ENCODE data around the gene ATCAY. TPM values are rescaled to one million over a fixed set of nuclear protein-coding genes. Genes with fewer than 3 reads are reported as not detected.

The ATCAY gene
- total RNA-seq, 4 donors from 2014 or later = 0.07 to 0.67 (median 0.12) TPM; not detected in 1

- H3K4me3 ChIP-seq = no peak overlapping the region
- TF ChIP-seq POLR2A (IDR thresholded peaks at IDR 0.05) (no peak), CTCF (IDR thresholded peaks at IDR 0.05) (peak in 1 of 4 experiments; percentile 22), POLR2AphosphoS5 (IDR thresholded peaks at IDR 0.05) (peak; percentile 89), EP300 (IDR thresholded peaks at IDR 0.05) (no peak)
- peak; percentile 94 for ATAC-seq
- H3K36me3 ChIP-seq = no peaks in the 10 kb centered on the region
- H3K4me1 ChIP-seq = peaks cover 0 to 17% (median 0%) of the 10 kb centered on the region in 3 donors
- H3K9me3 ChIP-seq = peaks cover 0 to 8% (median 0%) of the 10 kb centered on the region in 3 donors
- H3K27ac ChIP-seq = peak overlapping the region in 2 of 4 donors; percentile 45 to 68
- H3K27me3 ChIP-seq = no peaks in the 10 kb centered on the region
- 52 to 55% methylated on average over 2 to 11 of the region's 18 CpGs for WGBS, 2 donors (ENCODE audit: low coverage in 1 of 2)
These were observed 19.2 kb downstream of the ATCAY start for GRCh38 chr19:3899531-3900294.

- no peak for TF ChIP-seq POLR2A (IDR thresholded peaks at IDR 0.05)
- TF ChIP-seq CTCF (IDR thresholded peaks at IDR 0.05) = no peak
- TF ChIP-seq POLR2AphosphoS5 (IDR thresholded peaks at IDR 0.05) = no peak
- TF ChIP-seq EP300 (IDR thresholded peaks at IDR 0.05) = no peak
- no peak overlapping the region for H3K4me3 ChIP-seq
- peaks cover 17% of the 10 kb centered on the region for H3K27me3 ChIP-seq
- whole genome bisulfite sequencing, 2 donors (ENCODE audit: low coverage in 1 of 2) = 93% methylated on average over 3 of the region's 15 CpGs; no CpG with 5 or more reads in 1 of the 2 donors
- H3K27ac ChIP-seq = no peak overlapping the region
- no peak for ATAC-seq
- peaks cover 0 to 17% (median 0%) of the 10 kb centered on the region in 3 donors for H3K4me1 ChIP-seq
- no peaks in the 10 kb centered on the region for H3K36me3 ChIP-seq
- peaks cover 0 to 8% (median 0%) of the 10 kb centered on the region in 3 donors for H3K9me3 ChIP-seq
These were observed 22.0 kb downstream of the ATCAY start for GRCh38 chr19:3902317-3902973.

DNA sequence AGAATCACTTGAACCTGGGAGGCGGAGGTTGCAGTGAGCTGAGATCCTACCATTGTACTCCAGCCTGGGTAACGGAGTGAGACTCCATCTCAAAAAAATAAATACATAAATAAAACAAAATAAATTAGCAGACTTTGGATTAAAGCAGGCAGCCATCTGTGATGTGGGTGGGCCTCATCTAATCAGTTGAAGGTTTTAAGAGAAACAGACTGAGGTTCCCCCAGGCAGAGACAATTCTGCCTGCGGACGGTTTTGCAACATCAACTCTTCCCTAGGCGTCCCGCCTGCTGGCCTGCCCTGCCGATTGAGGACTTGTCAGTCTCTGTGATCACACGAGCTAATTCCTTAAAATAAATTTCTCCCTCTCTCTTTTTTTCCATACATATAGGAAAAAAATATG, 23.7 kb downstream of the ATCAY start:
- WGBS, 2 donors (ENCODE audit: low coverage in 1 of 2) = 82 to 91% methylated on average over 6 to 8 of the region's 8 CpGs
- Histone ChIP-seq H3K27ac (no peak overlapping the region), H3K4me3 (no peak overlapping the region), H3K27me3 (peaks cover 25% of the 10 kb centered on the region), H3K9me3 (no peaks in the 10 kb centered on the region), H3K4me1 (peaks cover 0 to 15% (median 0%) of the 10 kb centered on the region in 3 donors), H3K36me3 (no peaks in the 10 kb centered on the region)
- no peak for ATAC-seq
- TF ChIP-seq CTCF (IDR thresholded peaks at IDR 0.05) = no peak
- TF ChIP-seq POLR2A (IDR thresholded peaks at IDR 0.05) = no peak
- no peak for TF ChIP-seq POLR2AphosphoS5 (IDR thresholded peaks at IDR 0.05)
- TF ChIP-seq EP300 (IDR thresholded peaks at IDR 0.05) = no peak

DNA sequence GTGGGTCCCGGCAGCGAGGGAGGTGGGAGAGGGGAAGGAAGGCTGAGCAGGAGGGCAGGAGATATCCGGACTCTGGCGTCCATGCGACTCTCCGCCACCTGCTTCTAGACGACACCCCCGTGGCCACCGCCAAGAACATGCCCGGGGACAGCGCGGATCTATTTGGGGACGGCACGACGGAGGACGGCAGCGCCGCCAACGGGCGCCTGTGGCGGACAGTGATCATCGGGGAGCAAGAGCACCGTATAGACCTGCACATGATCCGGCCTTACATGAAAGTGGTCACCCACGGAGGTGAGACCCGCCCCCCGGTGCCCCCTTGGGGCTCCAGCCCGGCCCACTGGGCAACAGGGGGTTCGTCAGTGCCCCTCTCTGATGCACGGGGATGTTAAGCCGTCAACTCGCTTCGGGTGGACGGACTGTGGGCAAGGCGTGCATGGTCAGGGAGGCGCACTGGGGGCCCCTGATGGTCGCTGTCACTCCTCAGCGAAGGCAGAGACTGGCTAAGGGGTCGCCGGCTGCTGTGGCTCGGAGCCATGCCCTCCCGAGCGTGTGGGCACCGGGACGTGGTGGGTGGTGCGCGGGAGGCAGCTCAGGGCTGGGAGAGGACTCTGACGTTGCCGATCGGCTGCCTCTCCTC, 27.3 kb downstream of the ATCAY start:
- Histone ChIP-seq H3K27me3 (peaks cover 25% of the 10 kb centered on the region), H3K4me3 (no peak overlapping the region), H3K4me1 (no peaks in the 10 kb centered on the region), H3K9me3 (peaks cover 0 to 13% (median 2%) of the 10 kb centered on the region in 3 donors), H3K36me3 (no peaks in the 10 kb centered on the region), H3K27ac (no peak overlapping the region)
- no peak for ATAC-seq
- no peak for TF ChIP-seq POLR2A (IDR thresholded peaks at IDR 0.05)
- TF ChIP-seq POLR2AphosphoS5 (IDR thresholded peaks at IDR 0.05) = no peak
- TF ChIP-seq EP300 (IDR thresholded peaks at IDR 0.05) = no peak
- WGBS, 2 donors (ENCODE audit: low coverage in 1 of 2) = 79 to 87% methylated on average over 7 to 13 of the region's 50 CpGs

Data from gastroesophageal sphincter (tissue), 4 donors.